SK-N-MC (cell line): ENCODE measurements around the gene CSTPP1.

Experiments used
- DNase-seq: peaks from one replicate; pipeline ENCODE4 v3.0.0-alpha.2; 2011; ENCODE audit warnings: low read depth, low spot score
- H3K27ac ChIP-seq: fragments of 200-600 bp; sonication (generic); 2 replicates; pipeline ENCODE4 v1.5.1; 2016; ENCODE audit warnings: mixed run types
- H3K36me3 ChIP-seq: fragments of 200-600 bp; sonication (generic); 2 replicates; pipeline ENCODE4 v1.6.1; 2017; ENCODE audit warnings: antibody characterized with exemption, low read length, mixed read lengths; ENCODE audit not compliant: insufficient read depth
- H3K4me3 ChIP-seq: fragments of 200-600 bp; sonication (generic); 2 replicates; pipeline ENCODE4 v1.5.1; 2016
- H3K9ac ChIP-seq: fragments of 200-600 bp; sonication (generic); 2 replicates; pipeline ENCODE4 v1.8.0; 2017; ENCODE audit warnings: mixed run types, mixed read lengths; ENCODE audit not compliant: insufficient read length
- H3K9me3 ChIP-seq: fragments of 200-600 bp; sonication (generic); 2 replicates; pipeline ENCODE4 v1.6.1; 2017; ENCODE audit warnings: low read depth, mild to moderate bottlenecking, antibody characterized with exemption, low read length, moderate library complexity, mixed read lengths
- EZH2 ChIP-seq: fragments of 200-600 bp; sonication (generic); IDR thresholded peaks from one replicate; pipeline ENCODE4 v1.6.1; 2017; ENCODE audit warnings: antibody characterized with exemption
- FOXP2 ChIP-seq: optimal IDR thresholded peaks from 2 replicates; pipeline ENCODE3; 2011; ENCODE audit warnings: mild to moderate bottlenecking, moderate library complexity; ENCODE audit not compliant: insufficient read depth; ENCODE audit errors: extremely low read length, control extremely low read depth
- POLR2AphosphoS5 ChIP-seq: IDR thresholded peaks from 2 replicates; pipeline ENCODE4 v1.6.1; 2012; ENCODE audit warnings: mild to moderate bottlenecking, low read depth, low read length, borderline replicate concordance

CSTPP1 gene

DNA sequence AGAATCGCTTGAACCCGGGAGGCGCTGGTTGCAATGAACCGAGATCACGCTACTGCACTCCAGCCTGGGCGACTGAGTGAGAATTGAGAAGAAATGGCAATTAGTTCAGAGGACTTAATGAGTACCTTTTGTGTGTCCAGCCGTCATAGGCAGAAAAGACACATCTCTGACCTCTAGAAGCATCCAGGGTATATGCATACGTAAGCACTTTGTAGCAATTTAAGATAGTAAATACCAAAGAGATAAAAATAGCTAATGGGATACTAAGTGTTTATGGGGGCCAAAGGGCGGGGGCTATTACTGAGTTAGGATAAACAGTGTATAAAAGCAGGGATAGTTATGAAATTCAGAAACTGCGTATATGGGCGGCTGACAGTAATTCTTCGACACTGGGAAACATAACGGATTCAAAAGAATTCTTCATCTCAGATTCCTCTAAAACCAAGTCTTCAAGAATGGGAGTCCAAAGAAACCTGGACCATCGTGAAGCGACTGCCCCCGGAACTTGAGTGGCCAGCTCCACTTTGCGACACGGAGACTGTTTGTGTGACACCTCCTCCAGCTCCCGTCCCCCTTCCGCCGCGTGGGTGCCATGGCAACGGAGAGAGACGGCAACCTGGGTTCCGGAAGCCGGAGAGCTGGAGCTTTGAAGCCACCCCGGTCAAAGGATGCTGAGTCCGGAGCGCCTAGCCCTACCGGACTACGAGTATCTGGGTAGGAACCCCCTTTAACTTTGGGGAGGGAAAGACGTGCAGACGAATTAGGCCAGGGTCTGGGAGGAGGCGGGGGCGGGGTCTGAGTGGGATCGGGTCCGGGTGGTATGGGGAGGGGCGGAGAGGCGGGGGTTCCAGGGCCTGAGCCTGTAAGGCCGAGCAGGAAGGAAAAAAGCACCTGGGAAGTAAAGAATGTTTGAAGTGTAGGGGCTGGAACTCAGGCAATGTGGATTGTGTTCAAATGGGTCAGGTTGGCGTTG, at the start of gene CSTPP1:
CSTPP1 (plus strand) TSS at position 624 of the 973 bp plus-strand sequence; CDS start at position 669, 45 bp downstream.
- peak; percentile 73 for DNase-seq
- no peaks in the 10 kb centered on the region for H3K9me3 ChIP-seq
- TF ChIP-seq POLR2AphosphoS5 (peak; percentile 58; the same call in 1 of the 2 replicates), EZH2 (no peak)
- H3K27ac ChIP-seq, result peak within 1 kb of the TSS; percentile 16; the same call in 1 of the 2 replicates
- peak within 1 kb of the TSS; percentile 70 for H3K9ac ChIP-seq
- no peaks in the 10 kb centered on the region for H3K36me3 ChIP-seq
- peak within 1 kb of the TSS; percentile 87 for H3K4me3 ChIP-seq

GRCh38 chr11:46888636-46889035, 47.9 kb upstream of the CSTPP1 start:
- H3K9ac ChIP-seq, result no peak overlapping the region
- DNase-seq, result no peak
- peaks cover 23% of the 10 kb centered on the region; the same call in 1 of the 2 replicates for H3K36me3 ChIP-seq
- H3K9me3 ChIP-seq, result no peaks in the 10 kb centered on the region
- TF ChIP-seq EZH2, result no peak
- TF ChIP-seq POLR2AphosphoS5, result no peak
- no peak for TF ChIP-seq FOXP2
- H3K27ac ChIP-seq, result no peak overlapping the region
- no peak overlapping the region for H3K4me3 ChIP-seq

- Histone ChIP-seq H3K27ac (no peak overlapping the region), H3K9ac (no peak overlapping the region), H3K4me3 (no peak overlapping the region), H3K9me3 (no peaks in the 10 kb centered on the region), H3K36me3 (peaks cover 19% of the 10 kb centered on the region; the same call in 1 of the 2 replicates)
- TF ChIP-seq EZH2 (no peak), POLR2AphosphoS5 (no peak)
- no peak for DNase-seq
Measured at GRCh38 chr11:46889251-46889650, 47.3 kb upstream of the CSTPP1 start.

GRCh38 chr11:46889689-46890475, 46.7 kb upstream of the CSTPP1 start:
- Histone ChIP-seq H3K4me3 (no peak overlapping the region), H3K9ac (no peak overlapping the region), H3K27ac (no peak overlapping the region), H3K36me3 (peaks cover 22% of the 10 kb centered on the region; the same call in 1 of the 2 replicates), H3K9me3 (no peaks in the 10 kb centered on the region)
- no peak for TF ChIP-seq EZH2
- no peak for TF ChIP-seq POLR2AphosphoS5
- TF ChIP-seq FOXP2, result no peak
- DNase-seq, result peak; percentile 20

GRCh38 chr11:46890665-46891064, 45.9 kb upstream of the CSTPP1 start:
- H3K9ac ChIP-seq, result no peak overlapping the region
- no peaks in the 10 kb centered on the region for H3K9me3 ChIP-seq
- H3K36me3 ChIP-seq, result peaks cover 22% of the 10 kb centered on the region; the same call in 1 of the 2 replicates
- no peak for DNase-seq
- no peak overlapping the region for H3K4me3 ChIP-seq
- H3K27ac ChIP-seq, result no peak overlapping the region
- TF ChIP-seq EZH2 (no peak), FOXP2 (no peak), POLR2AphosphoS5 (no peak)

DNA sequence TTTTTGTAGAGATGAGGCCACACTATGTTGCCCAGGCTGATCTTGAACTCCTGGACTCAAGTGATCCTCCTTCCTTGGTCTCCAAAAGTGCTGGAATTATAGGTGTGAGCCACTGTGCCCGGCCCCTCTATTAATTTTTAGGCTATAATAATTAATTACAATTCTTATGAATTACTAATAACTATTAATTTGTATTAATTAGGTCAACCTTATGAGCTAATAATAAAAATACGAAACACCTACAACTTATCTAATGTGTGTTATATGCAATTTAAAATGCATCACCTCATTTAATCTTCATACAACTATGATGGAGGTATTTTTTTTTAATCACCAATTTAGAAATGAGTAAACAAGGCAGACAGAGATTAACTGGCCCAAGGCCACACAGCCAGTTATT, 44.5 kb upstream of the CSTPP1 start:
- DNase-seq, result no peak
- peaks cover 19% of the 10 kb centered on the region; the same call in 1 of the 2 replicates for H3K36me3 ChIP-seq

DNA sequence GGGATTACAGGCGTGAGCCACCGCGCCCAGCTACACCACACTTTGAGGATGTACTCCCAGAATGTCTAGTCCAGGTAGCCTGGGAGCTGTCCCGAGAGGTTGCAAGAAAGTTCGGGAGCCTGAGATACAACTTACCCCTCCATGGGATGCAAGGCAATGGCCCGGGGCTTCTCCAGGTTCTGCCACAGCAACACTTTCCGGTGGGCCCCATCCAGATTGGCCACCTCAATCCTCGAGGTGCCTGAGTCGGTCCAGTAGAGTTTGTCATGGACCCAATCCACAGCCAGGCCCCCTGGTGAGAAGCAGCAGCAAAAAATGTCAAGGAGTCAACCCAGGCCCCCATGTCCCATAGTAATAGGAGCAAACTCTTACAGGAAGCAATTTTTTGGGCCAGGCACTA, 43.7 kb upstream of the CSTPP1 start:
- no peak overlapping the region for H3K9ac ChIP-seq
- H3K36me3 ChIP-seq, result peaks cover 19% of the 10 kb centered on the region; the same call in 1 of the 2 replicates
- no peak overlapping the region for H3K4me3 ChIP-seq
- H3K27ac ChIP-seq, result no peak overlapping the region
- no peak for DNase-seq
- H3K9me3 ChIP-seq, result no peaks in the 10 kb centered on the region
- TF ChIP-seq FOXP2 (no peak), EZH2 (no peak), POLR2AphosphoS5 (no peak)

More for the DNA sequence above, 44.5 kb upstream of the CSTPP1 start:
- Histone ChIP-seq H3K4me3 (no peak overlapping the region), H3K9ac (no peak overlapping the region), H3K9me3 (no peaks in the 10 kb centered on the region), H3K27ac (no peak overlapping the region)
- TF ChIP-seq EZH2 (no peak), FOXP2 (no peak), POLR2AphosphoS5 (no peak)

DNA sequence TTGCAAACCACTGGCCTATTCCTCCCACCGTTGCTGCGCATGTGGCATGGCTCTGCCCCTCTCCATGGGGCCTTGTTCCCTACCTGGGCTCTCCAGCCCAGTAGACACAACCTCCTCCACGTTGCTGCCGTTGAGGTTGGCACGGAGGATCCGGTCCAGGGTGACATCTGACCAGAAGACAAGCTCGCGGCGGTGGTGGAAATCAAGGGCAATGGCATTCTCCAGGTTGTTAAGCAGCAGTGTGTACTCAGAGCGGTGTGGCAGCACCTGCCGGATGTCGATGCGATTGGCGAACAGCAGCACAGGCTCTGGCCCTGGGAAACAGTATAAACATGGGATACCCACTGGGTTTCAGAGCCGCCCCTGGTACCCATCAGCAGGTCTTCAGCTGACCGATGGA, 42.1 kb upstream of the CSTPP1 start:
- no peak overlapping the region for H3K9ac ChIP-seq
- no peak overlapping the region for H3K27ac ChIP-seq
- H3K4me3 ChIP-seq, result no peak overlapping the region
- DNase-seq, result no peak
- H3K36me3 ChIP-seq, result peaks cover 11% of the 10 kb centered on the region; the same call in 1 of the 2 replicates
- TF ChIP-seq FOXP2 (no peak), EZH2 (no peak), POLR2AphosphoS5 (no peak)
- H3K9me3 ChIP-seq, result no peaks in the 10 kb centered on the region
